NCI-H226 (cell line): ENCODE results near the gene ARHGAP44.

Source experiments
- DNase-seq: peaks from one replicate; pipeline ENCODE4 v3.0.0-alpha.2; 2015

Gene ARHGAP44

GRCh38 chr17:12996357-12996756 is 207.1 kb downstream of the ARHGAP44 start:
- DNase-seq = no peak

DNA sequence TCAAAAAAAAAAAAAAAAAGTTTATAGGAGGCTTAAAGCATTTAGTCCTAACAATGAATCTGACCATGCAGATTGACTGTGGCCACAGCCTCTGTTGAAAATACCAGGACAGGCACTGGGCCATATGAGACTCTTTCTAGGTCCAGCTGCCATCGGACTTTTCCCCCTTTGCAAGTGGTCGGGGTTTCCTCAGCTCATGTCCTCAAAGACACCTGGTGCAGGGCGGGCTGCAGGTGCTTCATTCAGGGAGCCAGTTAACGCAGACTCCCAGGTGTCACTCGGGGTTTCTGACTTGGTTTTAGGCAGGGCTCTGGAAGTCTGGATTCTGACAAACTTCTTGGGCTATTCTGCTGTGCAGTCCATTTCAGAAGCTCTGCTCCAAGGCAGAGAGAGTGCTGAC is 207.6 kb downstream of the ARHGAP44 start:
- no peak for DNase-seq

GRCh38 chr17:12998461-12998860 is 209.2 kb downstream of the ARHGAP44 start:
- DNase-seq = no peak

DNA sequence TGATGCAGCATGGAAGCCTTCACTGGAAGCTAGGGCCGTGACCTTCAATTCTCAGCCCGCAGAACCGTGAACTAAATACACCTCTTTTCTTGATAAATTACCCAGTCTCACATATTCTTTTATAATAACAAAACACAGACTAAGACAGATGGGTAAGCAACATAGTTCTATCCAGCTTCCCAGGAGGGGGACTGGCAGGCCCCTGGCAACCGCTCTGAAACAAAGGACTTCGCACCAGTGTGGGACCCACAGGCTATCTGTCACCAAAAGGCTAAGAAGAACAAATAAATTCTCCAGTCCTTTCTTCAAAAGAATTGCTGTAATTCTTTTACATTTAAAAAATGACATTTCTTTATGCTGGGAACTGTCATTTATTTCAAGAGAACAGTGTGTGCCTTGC is 209.6 kb downstream of the ARHGAP44 start:
- no peak for DNase-seq

GRCh38 chr17:13000561-13000960 is 211.3 kb downstream of the ARHGAP44 start:
- no peak for DNase-seq

- no peak for DNase-seq
Observed at GRCh38 chr17:13001991-13002615, 212.8 kb downstream of the ARHGAP44 start.

DNA sequence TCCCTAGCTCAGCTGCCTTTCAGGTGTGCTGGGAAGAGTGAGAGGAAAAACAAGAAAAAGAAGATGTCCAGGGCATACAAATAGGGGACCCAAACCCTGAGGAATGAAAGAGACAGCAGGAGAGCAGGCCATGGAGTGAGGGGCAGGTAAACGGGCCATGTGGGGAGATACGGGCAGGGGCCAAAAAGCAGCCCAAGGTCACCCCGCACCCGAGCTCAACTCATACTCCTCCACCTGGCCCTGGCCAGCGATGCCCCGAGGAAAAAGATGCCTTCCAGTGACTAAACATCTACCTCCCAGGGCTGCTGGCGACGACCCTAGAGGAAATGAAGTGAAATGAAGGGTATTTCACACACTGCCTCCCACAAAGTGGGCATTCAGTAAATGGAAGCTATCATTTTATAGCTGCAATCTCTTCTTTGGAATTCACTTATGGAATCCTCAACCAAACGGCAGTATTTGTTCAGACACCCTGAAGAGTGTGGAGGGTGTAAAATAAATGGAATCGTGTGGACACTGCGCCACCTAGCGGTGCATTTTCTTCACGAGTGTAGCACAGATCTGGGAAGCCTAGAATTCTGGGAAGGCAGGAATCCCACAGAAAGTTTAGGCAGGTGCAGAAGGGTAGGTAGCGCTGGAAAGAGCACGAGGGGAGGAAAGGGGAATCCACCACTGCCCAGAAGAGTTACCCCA is 213.6 kb downstream of the ARHGAP44 start:
- peak; percentile 38 for DNase-seq

- DNase-seq = no peak
Observed at GRCh38 chr17:13003454-13003851, 214.2 kb downstream of the ARHGAP44 start.

DNA sequence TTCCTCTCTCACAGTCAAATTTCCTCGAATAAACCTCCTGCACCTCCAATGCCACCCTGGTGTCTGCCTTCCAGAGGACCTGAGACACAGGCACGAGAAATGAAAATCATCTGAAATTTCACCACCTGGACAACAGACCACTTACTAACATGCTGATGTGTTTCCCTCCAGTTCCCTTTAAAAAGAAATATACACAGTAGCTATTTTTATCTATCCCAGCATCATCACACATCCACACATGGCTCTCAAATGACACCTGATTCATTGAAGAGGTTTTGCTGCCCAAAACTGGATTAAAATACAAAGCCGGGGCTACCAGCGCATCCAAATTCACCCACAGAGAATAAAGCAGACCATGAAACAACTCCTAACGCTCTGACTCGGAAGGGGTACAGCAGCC is 214.6 kb downstream of the ARHGAP44 start:
- DNase-seq = no peak

DNA sequence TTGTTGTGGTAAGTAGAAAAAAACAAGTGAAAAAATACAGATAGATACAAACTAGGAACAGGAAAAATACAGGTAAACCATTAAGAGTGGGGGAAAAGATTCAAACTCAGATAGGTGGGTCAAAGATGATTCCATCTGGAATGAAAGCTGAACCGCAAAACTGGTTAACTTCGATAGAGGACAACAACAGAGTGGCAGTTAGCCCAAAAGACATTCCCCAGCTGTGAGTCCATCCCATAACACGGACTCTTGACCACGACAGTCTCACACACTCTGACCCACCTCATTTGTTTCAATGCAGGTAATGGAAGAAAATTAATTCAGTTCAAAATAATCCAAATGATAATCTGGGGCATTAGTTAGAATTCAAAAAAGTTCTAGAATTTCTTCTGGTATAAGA is 215.0 kb downstream of the ARHGAP44 start:
- DNase-seq = no peak

DNA sequence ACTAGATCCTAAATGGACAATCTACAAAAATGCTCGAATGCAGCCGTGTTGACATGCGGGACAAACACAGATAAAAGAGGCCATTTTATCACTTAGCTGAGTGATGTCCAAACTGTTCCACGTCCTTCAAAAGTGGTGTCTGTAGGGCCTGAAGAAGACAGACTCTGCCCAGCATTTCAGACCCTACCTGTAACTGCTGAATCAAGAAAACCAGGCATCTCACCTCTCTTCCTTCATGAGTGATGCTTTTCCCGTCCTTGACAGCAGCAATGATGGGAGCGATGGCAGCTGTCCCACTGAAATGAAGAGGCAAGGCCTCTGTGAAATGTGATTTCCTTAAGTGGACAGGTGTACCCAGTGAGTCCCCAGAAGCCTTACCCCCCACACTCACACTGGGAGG is 216.2 kb downstream of the ARHGAP44 start:
- DNase-seq = no peak

GRCh38 chr17:13008461-13008860 is 219.2 kb downstream of the ARHGAP44 start:
- DNase-seq = no peak

- no peak for DNase-seq
Observed at GRCh38 chr17:13010959-13011358, 221.7 kb downstream of the ARHGAP44 start.

DNA sequence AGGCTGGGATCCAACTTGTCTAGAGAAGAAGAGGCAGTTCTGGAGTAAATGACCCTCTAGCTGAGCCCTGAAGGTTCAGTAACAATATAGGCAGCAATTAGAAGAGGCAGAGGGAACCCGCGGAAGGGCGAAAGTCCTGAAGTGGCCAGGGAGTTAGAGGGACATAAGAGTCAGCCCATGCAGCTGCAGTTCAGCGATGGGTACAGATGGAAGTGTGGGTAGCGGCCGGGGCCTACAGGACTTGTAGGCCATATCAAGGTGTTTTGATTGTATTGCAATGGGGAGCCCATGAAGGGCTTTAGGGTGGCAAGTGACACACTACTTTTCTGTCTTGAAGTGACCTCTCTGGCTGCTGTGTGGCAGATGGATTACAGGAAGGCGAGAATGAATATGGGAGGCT is 225.5 kb downstream of the ARHGAP44 start:
- no peak for DNase-seq

- no peak for DNase-seq
Observed at GRCh38 chr17:13016881-13017654, 227.8 kb downstream of the ARHGAP44 start.

GRCh38 chr17:13017655-13018459 is 228.6 kb downstream of the ARHGAP44 start, which contains the start of gene ELAC2:
ELAC2 (minus strand) TSS chr17:13018027; CDS start chr17:13017947, 80 bp downstream.
- DNase-seq = peak; percentile 97

DNA sequence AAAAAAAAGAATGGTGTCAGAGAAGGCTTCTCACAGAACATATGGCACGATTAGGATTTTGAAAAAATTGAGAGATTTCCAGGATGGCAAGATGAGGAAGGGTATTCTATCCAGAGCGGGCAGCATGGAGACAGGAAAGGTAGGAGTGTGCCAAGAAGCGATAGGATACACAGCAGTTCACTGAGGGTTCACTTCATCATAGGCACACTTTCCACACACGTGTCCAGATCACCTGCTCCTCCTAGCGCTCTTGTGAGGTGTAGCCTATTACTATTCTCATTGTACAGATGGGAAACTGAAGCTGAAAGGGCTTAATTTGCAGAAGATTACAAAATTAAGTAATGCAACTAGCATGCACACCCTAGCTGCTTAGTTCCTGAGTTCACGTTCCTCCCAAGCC is 234.7 kb downstream of the ARHGAP44 start:
- DNase-seq = peak; percentile 18

- peak; percentile 38 for DNase-seq
Observed at GRCh38 chr17:13024526-13025257, 235.4 kb downstream of the ARHGAP44 start.

DNA sequence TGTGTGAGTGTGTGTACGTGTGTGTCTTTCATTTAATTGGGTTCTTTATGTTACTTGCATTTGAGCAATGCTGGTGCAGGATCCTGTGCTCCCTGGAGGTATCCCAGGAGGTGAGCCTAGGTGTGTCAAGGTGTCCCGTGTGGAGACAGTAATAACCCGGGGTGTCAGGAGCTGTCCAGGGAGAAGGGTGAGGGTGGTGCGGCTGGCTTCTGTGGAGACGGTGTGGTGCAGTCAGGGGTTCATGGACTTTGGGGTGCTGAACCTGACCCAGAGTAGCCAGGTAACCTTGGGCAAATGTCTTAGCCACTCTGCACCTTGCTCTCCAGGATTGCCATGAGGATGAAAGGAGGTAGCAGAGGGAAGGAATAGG is 235.9 kb downstream of the ARHGAP44 start:
- DNase-seq = no peak

DNA sequence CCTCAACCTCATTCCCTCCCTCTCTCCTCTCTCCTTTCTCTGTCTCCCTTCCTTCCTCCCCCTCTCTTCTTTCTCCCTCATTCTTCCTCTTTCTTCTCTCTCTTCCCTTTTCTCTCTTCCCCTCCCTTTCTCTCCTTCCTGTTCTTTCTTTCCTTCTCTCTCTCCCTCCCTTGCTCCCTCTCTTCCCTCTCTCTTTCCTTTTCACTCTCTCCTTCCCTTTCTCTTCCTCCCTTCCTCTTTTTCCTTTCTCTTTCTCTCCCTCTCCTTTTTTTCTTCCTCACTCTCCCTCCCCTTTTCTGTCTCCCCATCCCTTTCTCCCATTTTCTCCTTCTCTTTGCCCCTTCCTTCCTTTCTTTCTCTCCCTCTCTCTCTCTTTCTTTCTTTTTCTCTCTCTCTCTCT is 236.4 kb downstream of the ARHGAP44 start:
- DNase-seq = no peak

GRCh38 chr17:13027246-13027645 is 237.9 kb downstream of the ARHGAP44 start:
- DNase-seq = no peak

GRCh38 chr17:13029340-13029739 is 240.0 kb downstream of the ARHGAP44 start:
- no peak for DNase-seq
